PC-3 (cell line): ENCODE data around the gene ABHD15. TPM values are rescaled to one million over a fixed set of nuclear protein-coding genes. Genes with fewer than 3 reads are reported as not detected.

Source experiments
- ATAC-seq: fragments of 200-7000 bp; cut with Tn5 transposase; 2 replicates; pipeline ENCODE4 v1.9.1; 2020; ENCODE audit warnings: mild to moderate bottlenecking, moderate library complexity
- BruUV-seq: library from RNA; stranded (reverse); fragments of 400-500 nt; replicated peaks from 2 replicates; lab custom pipeline; 2021; lab: Mats Ljungman, UMichigan
- CTCF ChIA-PET: fragments of 300-600 bp; sonication (Branson Sonifier 250); formaldehyde crosslinking; loops from one replicate; lab custom pipeline; 2022; ENCODE audit warnings: antibody characterized with exemption; lab: Charles Lee
- POLR2A ChIA-PET: fragments of 300-600 bp; sonication (Branson Sonifier 250); formaldehyde crosslinking; loops from one replicate; lab custom pipeline; 2022; ENCODE audit warnings: antibody characterized with exemption; ENCODE audit not compliant: unreplicated experiment; lab: Charles Lee
- DNase-seq: peaks from one replicate; pipeline ENCODE4 v3.0.0-alpha.2; 2015
- H2AFZ ChIP-seq: fragments of 300-600 bp; sonication (generic); 2 replicates; pipeline ENCODE4 v1.6.0; 2016; ENCODE audit warnings: antibody characterized with exemption, low read length
- H3F3A ChIP-seq: fragments of 300-600 bp; sonication (generic); one replicate; pipeline ENCODE4 v1.6.0; 2017; ENCODE audit warnings: antibody characterized with exemption, low read length, control low read depth, mild to moderate bottlenecking; ENCODE audit not compliant: unreplicated experiment
- H3K27ac ChIP-seq: fragments of 300-600 bp; sonication (generic); 2 replicates; pipeline ENCODE4 v1.5.1; 2016; ENCODE audit warnings: mild to moderate bottlenecking, low read length
- H3K27me3 ChIP-seq: fragments of 300-600 bp; sonication (generic); 2 replicates; pipeline ENCODE4 v1.6.1; 2016; ENCODE audit warnings: low read length, mixed read lengths
- H3K36me3 ChIP-seq: fragments of 300-600 bp; sonication (generic); 2 replicates; pipeline ENCODE4 v1.6.1; 2016; ENCODE audit warnings: low read depth, mixed run types, low read length, mixed read lengths
- H3K4me1 ChIP-seq: fragments of 300-600 bp; sonication (generic); 2 replicates; pipeline ENCODE4 v1.5.1; 2016; ENCODE audit warnings: low read length; ENCODE audit not compliant: insufficient read depth
- H3K4me2 ChIP-seq: fragments of 300-600 bp; sonication (generic); 2 replicates; pipeline ENCODE4 v1.6.0; 2016; ENCODE audit warnings: low read length
- H3K4me3 ChIP-seq: fragments of 300-600 bp; sonication (generic); 2 replicates; pipeline ENCODE4 v1.5.1; 2016; ENCODE audit warnings: mild to moderate bottlenecking, low read length, mixed read lengths
- H3K79me2 ChIP-seq: fragments of 300-600 bp; sonication (generic); 2 replicates; pipeline ENCODE4 v1.6.1; 2017; ENCODE audit warnings: low read length, mixed read lengths
- H3K9ac ChIP-seq: fragments of 300-600 bp; sonication (generic); 2 replicates; pipeline ENCODE4 v1.6.0; 2016; ENCODE audit warnings: mild to moderate bottlenecking, low read length
- H3K9me2 ChIP-seq: fragments of 300-600 bp; sonication (generic); replicated peaks from 2 replicates; pipeline ENCODE4 v1.6.1; 2016; ENCODE audit warnings: mixed run types, low read length, mixed read lengths
- H3K9me3 ChIP-seq: fragments of 300-600 bp; sonication (generic); 2 replicates; pipeline ENCODE4 v1.6.1; 2016; ENCODE audit warnings: low read length, mixed read lengths
- H4K20me1 ChIP-seq: fragments of 300-600 bp; sonication (generic); 2 replicates; pipeline ENCODE4 v1.6.1; 2016; ENCODE audit warnings: low read length, mixed read lengths
- EZH2 ChIP-seq: fragments of 300-600 bp; sonication (generic); IDR thresholded peaks from one replicate; pipeline ENCODE4 v1.6.1; 2017; ENCODE audit warnings: antibody characterized with exemption, mild to moderate bottlenecking, low read length; ENCODE audit not compliant: unreplicated experiment
- EZH2phosphoT487 ChIP-seq: fragments of 300-600 bp; sonication (generic); IDR thresholded peaks from 2 replicates; pipeline ENCODE4 v1.6.1; 2018; ENCODE audit warnings: mild to moderate bottlenecking, antibody characterized with exemption, low read length, borderline replicate concordance
- intact Hi-C: fragments of 100-400 bp; cut with micrococcal nuclease; formaldehyde crosslinking; loops from 2 replicates; pipeline ENCODE4 v1.9.0; 2023
- total RNA-seq: library from RNA; depleted of rRNA; stranded (reverse); fragments of >200 nt; gene quantifications from 2 replicates; pipeline ENCODE4 v1.2.3, GENCODE V29; 2014
- TF ChIP-seq, protein P1 (sequence below): fragments of 300-600 bp; sonication (generic); conservative IDR thresholded peaks from 2 replicates; pipeline ENCODE4 v1.5.1; 2017; ENCODE audit warnings: antibody characterized with exemption, low read depth, mild to moderate bottlenecking, low read length

The ABHD15 gene
- total RNA-seq, 1 experiment from 2014 or later, result 6.3 TPM

DNA sequence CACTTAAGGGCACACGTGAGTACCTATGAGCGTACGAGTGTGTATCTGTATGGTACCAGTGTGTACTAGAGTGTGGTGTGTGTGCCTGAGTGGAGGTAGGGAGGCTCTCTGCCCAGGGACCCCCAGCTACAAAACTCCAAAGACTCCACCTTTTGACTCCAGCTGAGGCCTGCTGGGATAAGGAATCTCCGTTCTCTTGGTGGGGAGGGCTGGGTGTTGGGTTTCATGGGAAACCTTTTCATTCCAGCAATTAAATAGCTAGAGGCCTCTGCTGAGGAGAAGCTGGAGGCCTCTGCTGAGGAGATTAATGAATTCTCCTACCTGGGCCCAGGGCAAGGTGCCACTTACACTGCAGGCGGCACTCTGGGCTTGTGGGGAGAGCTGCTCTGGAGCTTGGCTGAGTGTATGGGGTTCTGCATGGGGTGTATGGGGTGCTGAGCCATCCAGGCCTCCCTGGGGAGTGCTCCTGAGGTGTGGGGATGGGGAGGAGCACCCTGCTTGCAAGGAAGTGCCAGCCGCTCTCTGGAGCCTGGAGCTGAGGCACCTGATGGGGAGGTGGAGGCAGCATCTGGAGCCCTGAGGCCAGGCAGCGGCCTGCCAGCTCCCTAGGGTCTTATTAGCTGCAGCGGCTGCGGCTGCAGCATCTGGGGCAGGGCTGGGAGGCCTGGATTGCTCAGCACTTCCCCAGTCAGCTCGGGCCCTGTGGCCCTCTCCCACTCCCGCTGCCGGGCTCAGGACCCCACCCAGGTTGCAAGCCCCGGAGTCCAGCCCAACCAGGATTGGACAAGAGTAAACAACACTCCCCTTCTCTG lies 30.7 kb upstream of the ABHD15 start:
- Histone ChIP-seq H3K4me2 (no peak overlapping the region), H3K4me1 (peaks cover 20% of the 10 kb centered on the region)

DNA sequence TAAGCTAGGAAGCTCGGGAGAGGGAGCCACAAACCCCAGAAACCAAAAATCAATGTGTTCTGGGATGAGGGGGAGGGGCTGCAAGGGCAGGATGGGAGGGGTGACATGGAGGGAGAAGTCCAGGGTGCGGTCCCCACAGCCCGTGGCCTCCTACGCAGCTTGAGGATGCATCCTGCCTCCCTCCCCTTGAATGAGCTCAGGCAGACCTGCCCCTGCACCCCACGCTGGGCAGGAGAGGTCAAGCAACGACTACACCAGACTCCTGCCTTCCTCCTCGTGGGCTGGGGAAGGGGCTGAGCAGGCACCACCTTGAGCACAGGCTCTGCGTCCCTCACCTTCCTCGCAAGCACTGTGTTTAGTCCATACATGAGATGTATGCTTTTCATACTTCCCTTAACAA lies 30.0 kb upstream of the ABHD15 start:
- intact Hi-C loops, result no loop called here
- no peaks in the 10 kb centered on the region for H4K20me1 ChIP-seq
- ATAC-seq, result no peak
- H2AFZ ChIP-seq, result no peak overlapping the region
- ChIA-PET POLR2A (no interaction called here), CTCF (no interaction called here)
- BruUV-seq, result no TSS peak
- no peaks in the 10 kb centered on the region for H3K27me3 ChIP-seq
- H3K36me3 ChIP-seq, result no peaks in the 10 kb centered on the region
- no peak overlapping the region for H3K4me3 ChIP-seq
- no peak for DNase-seq
- no peaks in the 10 kb centered on the region for H3K9me3 ChIP-seq
- TF ChIP-seq EZH2, result no peak
- no peak for TF ChIP-seq EZH2phosphoT487
- TF ChIP-seq, protein P1, sequence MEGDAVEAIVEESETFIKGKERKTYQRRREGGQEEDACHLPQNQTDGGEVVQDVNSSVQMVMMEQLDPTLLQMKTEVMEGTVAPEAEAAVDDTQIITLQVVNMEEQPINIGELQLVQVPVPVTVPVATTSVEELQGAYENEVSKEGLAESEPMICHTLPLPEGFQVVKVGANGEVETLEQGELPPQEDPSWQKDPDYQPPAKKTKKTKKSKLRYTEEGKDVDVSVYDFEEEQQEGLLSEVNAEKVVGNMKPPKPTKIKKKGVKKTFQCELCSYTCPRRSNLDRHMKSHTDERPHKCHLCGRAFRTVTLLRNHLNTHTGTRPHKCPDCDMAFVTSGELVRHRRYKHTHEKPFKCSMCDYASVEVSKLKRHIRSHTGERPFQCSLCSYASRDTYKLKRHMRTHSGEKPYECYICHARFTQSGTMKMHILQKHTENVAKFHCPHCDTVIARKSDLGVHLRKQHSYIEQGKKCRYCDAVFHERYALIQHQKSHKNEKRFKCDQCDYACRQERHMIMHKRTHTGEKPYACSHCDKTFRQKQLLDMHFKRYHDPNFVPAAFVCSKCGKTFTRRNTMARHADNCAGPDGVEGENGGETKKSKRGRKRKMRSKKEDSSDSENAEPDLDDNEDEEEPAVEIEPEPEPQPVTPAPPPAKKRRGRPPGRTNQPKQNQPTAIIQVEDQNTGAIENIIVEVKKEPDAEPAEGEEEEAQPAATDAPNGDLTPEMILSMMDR, result no peak
- H3K4me2 ChIP-seq, result no peak overlapping the region
- H3K9me2 ChIP-seq, result no peaks in the 10 kb centered on the region
- no peaks in the 10 kb centered on the region for H3F3A ChIP-seq
- no peak overlapping the region for H3K27ac ChIP-seq
- peaks cover 8% of the 10 kb centered on the region; the same call in 1 of the 2 replicates for H3K79me2 ChIP-seq
- no peak overlapping the region for H3K9ac ChIP-seq
- peaks cover 28% of the 10 kb centered on the region for H3K4me1 ChIP-seq

More for the DNA sequence above, 30.7 kb upstream of the ABHD15 start:
- Histone ChIP-seq H3K9me2 (no peaks in the 10 kb centered on the region), H3K27me3 (no peaks in the 10 kb centered on the region), H3K27ac (no peak overlapping the region), H3K79me2 (peaks cover 8% of the 10 kb centered on the region; the same call in 1 of the 2 replicates), H4K20me1 (no peaks in the 10 kb centered on the region), H2AFZ (no peak overlapping the region), H3F3A (no peaks in the 10 kb centered on the region), H3K9ac (no peak overlapping the region), H3K4me3 (no peak overlapping the region), H3K36me3 (no peaks in the 10 kb centered on the region), H3K9me3 (no peaks in the 10 kb centered on the region)
- intact Hi-C loops, result no loop called here
- TF ChIP-seq EZH2 (no peak), EZH2phosphoT487 (no peak)
- TF ChIP-seq, protein P1, result no peak
- ATAC-seq, result no peak
- POLR2A ChIA-PET, result no interaction called here
- no TSS peak for BruUV-seq
- CTCF ChIA-PET, result no interaction called here
- DNase-seq, result no peak
